HepG2 (cell line): ENCODE measurements around the gene TKFC. TPM values are rescaled to one million over a fixed set of nuclear protein-coding genes. Genes with fewer than 3 reads are reported as not detected.

ENCODE experiments used
- ATAC-seq: fragments of 200-7000 bp; cut with Tn5 transposase; 3 replicates; pipeline ENCODE4 v1.9.1; 2020; ENCODE audit warnings: mild to moderate bottlenecking, moderate library complexity
- BruUV-seq: library from RNA; stranded (reverse); fragments of 400-500 nt; replicated peaks from 2 replicates; lab custom pipeline; 2021; lab: Mats Ljungman, UMichigan
- CTCF ChIA-PET: fragments of 300-600 bp; formaldehyde crosslinking; extraction: SDS; loops from one replicate; lab custom pipeline; 2021; ENCODE audit warnings: low total read pairs, inconsistent platforms, low intra/inter-chr PET ratio; lab: Yijun Ruan, JAX
- POLR2A ChIA-PET: fragments of 350-600 bp; sonication (Branson Sonifier 250); formaldehyde crosslinking; loops from one replicate; lab custom pipeline; 2020; ENCODE audit warnings: antibody characterized with exemption, inconsistent platforms; lab: Yijun Ruan, JAX
- DNase-seq: peaks from one replicate; pipeline ENCODE4 v3.0.0-alpha.2; 2015; ENCODE audit warnings: low spot score
- FAIRE-seq: peaks from 3 replicates; lab custom pipeline; 2011; peaks lifted over from hg19 to GRCh38; lab: Jason Lieb, UNC
- H2AFZ ChIP-seq: one replicate; pipeline ENCODE4 v1.6.1; 2011; ENCODE audit warnings: low read length, inconsistent platforms
- H3K27ac ChIP-seq: fragments of 300-600 bp; 3 replicates; pipeline ENCODE4 v1.8.0; 2011; ENCODE audit warnings: mixed run types, mild to moderate bottlenecking, mixed read lengths, low read length, inconsistent platforms; ENCODE audit not compliant: insufficient read depth; ENCODE audit errors: extremely low read length
- H3K27me3 ChIP-seq, 2 experiments: fragments of 200-600 bp in 1 of 2; 2 replicates in 1 of 2; 3 replicates in 1 of 2; pipeline versions ENCODE4 v1.6.0 to v1.8.0; 2011; ENCODE audit warnings: low read length in 2 of 2, mild to moderate bottlenecking in 2 of 2, moderate library complexity in 2 of 2, inconsistent platforms in 1 of 2; ENCODE audit not compliant: insufficient read depth in 2 of 2, control insufficient read depth in 1 of 2
- H3K36me3 ChIP-seq, 2 experiments: fragments of 200-600 bp in 1 of 2; replicated peaks in 1 of 2; 2 replicates in 1 of 2; 3 replicates in 1 of 2; pipeline versions ENCODE4 v1.5.1 to v1.8.0; 2011; ENCODE audit warnings: low read length in 2 of 2, inconsistent platforms in 1 of 2; ENCODE audit not compliant: insufficient read depth in 2 of 2, control insufficient read depth in 1 of 2
- H3K4me1 ChIP-seq: 2 replicates; pipeline ENCODE4 v1.5.1; 2012; ENCODE audit warnings: low read length, inconsistent platforms; ENCODE audit not compliant: insufficient read depth
- H3K4me2 ChIP-seq: 2 replicates; pipeline ENCODE4 v1.6.0; 2011; ENCODE audit warnings: low read depth, low read length, inconsistent platforms
- H3K4me3 ChIP-seq, 3 experiments: fragments of 200-600 bp in 1 of 3; sonication (generic), shearing (Covaris generic) in 1 of 3; replicated peaks in 1 of 3; 2 replicates each; pipeline ENCODE4 v1.5.1; 2011 to 2016; ENCODE audit warnings: low read length in 3 of 3, inconsistent platforms in 2 of 3, low read depth in 2 of 3, mild to moderate bottlenecking in 2 of 3, control low read depth in 1 of 3, mixed read lengths in 1 of 3; ENCODE audit not compliant: insufficient read depth in 1 of 3
- H3K79me2 ChIP-seq: one replicate; pipeline ENCODE4 v1.6.1; 2011; ENCODE audit warnings: low read length, inconsistent platforms; ENCODE audit not compliant: insufficient read depth
- H3K9ac ChIP-seq: 2 replicates; pipeline ENCODE4 v1.6.0; 2011; ENCODE audit warnings: mild to moderate bottlenecking, low read depth, low read length, inconsistent platforms; ENCODE audit not compliant: insufficient read depth
- H3K9me3 ChIP-seq: 2 replicates; pipeline ENCODE4 v1.5.1; 2012; ENCODE audit warnings: mild to moderate bottlenecking, low read length
- H4K20me1 ChIP-seq: 2 replicates; pipeline ENCODE4 v1.6.0; 2011; ENCODE audit warnings: inconsistent platforms, mild to moderate bottlenecking, low read length, moderate library complexity; ENCODE audit not compliant: insufficient read depth
- BRCA1 ChIP-seq: sonication (generic); formaldehyde crosslinking; IDR thresholded peaks from 2 replicates; pipeline ENCODE4 v1.4.0; 2020; ENCODE audit warnings: missing genetic modification reagents
- CREB1 ChIP-seq, 2 experiments: fragments of 450-650 bp in 1 of 2; IDR thresholded peaks; 2 replicates each; pipeline ENCODE4 v1.6.1; 2016 to 2017; ENCODE audit warnings: control low read depth in 1 of 2, mild to moderate bottlenecking in 1 of 2, missing compliant biosample characterization in 1 of 2, missing genetic modification characterization in 1 of 2
- ESRRA ChIP-seq: sonication (generic); formaldehyde crosslinking; IDR thresholded peaks from 2 replicates; pipeline ENCODE4 v1.5.1; 2020; ENCODE audit warnings: mild to moderate bottlenecking, low read depth, missing genetic modification reagents
- GATAD2A ChIP-seq: IDR thresholded peaks from 2 replicates; pipeline ENCODE4 v1.6.1; 2016
- HIVEP1 ChIP-seq: sonication (generic); formaldehyde crosslinking; IDR thresholded peaks from 2 replicates; pipeline ENCODE4 v1.4.0; 2020; ENCODE audit warnings: mild to moderate bottlenecking, missing genetic modification reagents
- KDM6A ChIP-seq: IDR thresholded peaks from 2 replicates; pipeline ENCODE4 v1.6.1; 2016; ENCODE audit warnings: low read depth
- NFIC ChIP-seq: IDR thresholded peaks from 2 replicates; pipeline ENCODE4 v1.6.1; 2012; ENCODE audit warnings: mild to moderate bottlenecking, low read length, inconsistent platforms
- RARG ChIP-seq: sonication (generic); formaldehyde crosslinking; IDR thresholded peaks from 2 replicates; pipeline ENCODE4 v1.4.0; 2020; ENCODE audit warnings: low read depth, mild to moderate bottlenecking, missing genetic modification reagents
- SKI ChIP-seq: fragments of 450-650 bp; IDR thresholded peaks from one replicate; pipeline ENCODE4 v1.6.1; 2018; ENCODE audit warnings: mild to moderate bottlenecking; ENCODE audit not compliant: partially characterized antibody
- THAP11 ChIP-seq: IDR thresholded peaks from 2 replicates; pipeline ENCODE4 v1.6.1; 2016; ENCODE audit warnings: missing biosample characterization, missing genetic modification reagents
- ZKSCAN5 ChIP-seq: sonication (generic); formaldehyde crosslinking; IDR thresholded peaks from 2 replicates; pipeline ENCODE4 v1.5.1; 2020; ENCODE audit warnings: mild to moderate bottlenecking, missing genetic modification reagents
- ZNF644 ChIP-seq: IDR thresholded peaks from 2 replicates; pipeline ENCODE4 v1.6.1; 2016; ENCODE audit warnings: low read depth
- ZNF713 ChIP-seq: sonication (generic); formaldehyde crosslinking; IDR thresholded peaks from 2 replicates; pipeline ENCODE4 v1.4.0; 2020; ENCODE audit warnings: mild to moderate bottlenecking, missing genetic modification reagents
- ZSCAN25 ChIP-seq: sonication (generic); formaldehyde crosslinking; IDR thresholded peaks from 2 replicates; pipeline ENCODE4 v1.8.0; 2022; ENCODE audit warnings: mild to moderate bottlenecking, missing genetic modification reagents
- WGBS: methylation state at CpG from one replicate; pipeline ENCODE4 v1.1.6; 2017; ENCODE audit warnings: low lambda C conversion rate; 5-methylcytosine and 5-hydroxymethylcytosine counted together
- in situ Hi-C: cut with HindIII; loops from 2 replicates; pipeline ENCODE4 v1.10.0; 2017; ENCODE audit warnings: low pct_unique_long_range_greater_than_20kb; ENCODE audit not compliant: extremely low pct_ligation_motif_present
- intact Hi-C: fragments of 100-400 bp; cut with micrococcal nuclease; formaldehyde crosslinking; loops from one replicate; pipeline ENCODE4 v1.10.0; 2022; ENCODE audit not compliant: unreplicated experiment
- polyA plus RNA-seq, 8 experiments: library from polyadenylated mRNA; depleted of rRNA in 3 of 8; stranded (reverse) in 7 of 8; unstranded in 1 of 8; fragments of >200 nt; fragmentation: Illumina TruSeq in 4 of 8; extraction: Trizol in 4 of 8; gene quantifications; 2 replicates each; pipeline versions ENCODE4 v1.2.1 to v1.2.3, GENCODE V29; 2011 to 2016; ENCODE audit warnings: low read depth in 4 of 8, missing spikeins in 1 of 8, mixed read lengths in 1 of 8; ENCODE audit not compliant: insufficient read depth in 1 of 8
- total RNA-seq, 5 experiments: library from RNA; depleted of rRNA; stranded (reverse); fragments of >200 nt; fragmentation: Illumina TruSeq; extraction: Trizol; gene quantifications; 2 replicates each; pipeline ENCODE4 v1.2.3, GENCODE V29; 2016; ENCODE audit warnings: low read depth in 1 of 5

TKFC gene
- total and polyA plus RNA-seq, 2 of the 13 experiments (the other 11 are each of a cell fraction or from before 2014, with no cell fraction given) = 147 to 197 TPM

GRCh38 chr11:61340979-61341378, 8.0 kb downstream of the TKFC start:
- WGBS = 100% methylated on average over 2 of the region's 2 CpGs
- Histone ChIP-seq H3K79me2 (peaks cover 21% of the 10 kb centered on the region), H3K9me3 (no peaks in the 10 kb centered on the region), H3K27ac (no peak overlapping the region), H3K9ac (no peak overlapping the region), H4K20me1 (peaks cover 6% of the 10 kb centered on the region; the same call in 1 of the 2 replicates), H3K36me3 (peaks cover 49 to 79% of the 10 kb centered on the region in 2 experiments), H2AFZ (no peak overlapping the region), H3K4me2 (no peak overlapping the region), H3K4me1 (peaks cover 15% of the 10 kb centered on the region), H3K27me3 (no peaks in the 10 kb centered on the region), H3K4me3 (no peak overlapping the region)
- POLR2A ChIA-PET = interaction anchor here (1.7 kb wide), 1 partner anchor 21 kb away, joined by 4 read pairs; the partner anchor contains the start of genes CYB561A3 and TMEM138
- CTCF ChIA-PET = no interaction called here
- ATAC-seq (no peak), FAIRE-seq (no peak), DNase-seq (no peak)
- intact Hi-C loops = no loop called here
- in situ Hi-C loops = no loop called here
- BruUV-seq = no TSS peak
- TF ChIP-seq BRCA1 (CRISPR knock-in tag) (no peak), KDM6A (CRISPR knock-in tag) (no peak), SKI (no peak), ZNF644 (no peak), ZKSCAN5 (CRISPR knock-in tag) (no peak), HIVEP1 (CRISPR knock-in tag) (no peak), ZSCAN25 (CRISPR knock-in tag) (no peak), CREB1 (IDR thresholded peaks at IDR 0.05) (no peak), CREB1 (CRISPR knock-in tag; IDR thresholded peaks at IDR 0.05) (no peak), THAP11 (CRISPR knock-in tag) (no peak), ZNF713 (CRISPR knock-in tag) (no peak), RARG (CRISPR knock-in tag) (no peak), ESRRA (no peak), NFIC (no peak), GATAD2A (no peak)
